ENCODE data around the gene MBP. TPM values are rescaled to one million over a fixed set of nuclear protein-coding genes. Genes with fewer than 3 reads are reported as not detected.
A peak's percentile ranks its signal among the peaks of the same experiment; 100 is the strongest.

MBP gene
- total and polyA plus RNA-seq, 2 donors from 2014 or later = 15.1 to 61.2 TPM

DNA sequence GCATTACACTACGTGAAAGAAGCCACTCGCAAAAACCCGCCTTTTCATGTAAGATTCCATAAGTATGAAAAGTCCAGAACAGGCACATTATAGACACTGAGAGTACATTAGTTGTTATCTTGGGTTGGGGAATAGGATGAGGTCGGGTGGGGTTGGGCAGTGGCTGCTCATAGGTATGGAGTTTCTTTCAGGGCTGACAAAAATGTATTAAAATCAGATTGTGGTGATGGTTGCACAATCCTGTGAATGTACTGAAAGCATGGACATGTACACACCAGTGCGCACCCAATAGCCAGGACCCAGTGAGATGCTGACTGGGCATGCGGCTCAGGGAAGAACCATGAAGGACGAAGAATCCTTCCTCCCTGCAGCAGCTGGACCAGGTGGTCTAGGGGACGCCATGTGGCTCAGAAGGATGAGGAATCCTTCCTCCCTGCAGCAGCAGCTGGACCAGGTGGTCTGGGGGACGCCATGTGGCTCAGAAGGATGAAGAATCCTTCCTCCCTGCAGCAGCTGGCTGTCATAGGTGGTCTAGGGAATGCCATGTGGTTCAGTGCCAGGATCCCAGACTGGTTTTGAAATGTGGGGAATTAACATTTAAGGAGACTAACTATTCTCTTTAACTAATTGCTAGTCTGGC, 50.1 kb downstream of the MBP start:
- no peaks in the 10 kb centered on the region for H3K9me3 ChIP-seq (ENCODE audit: control insufficient read depth in 2 of 3, insufficient read depth in 1 of 3, low read length in 3 of 3)
- H3K4me1 ChIP-seq (ENCODE audit: control insufficient read depth in 2 of 3, insufficient read depth in 2 of 3, low read depth in 1 of 3, low read length in 3 of 3) = peaks cover 0 to 9% (median 8%) of the 10 kb centered on the region in 3 donors
- FAIRE-seq (no peak), DNase-seq (no peak)
- intact Hi-C loops (cut with DNase I) = no loop called here
- H3K36me3 ChIP-seq (ENCODE audit: control insufficient read depth in 2 of 3, insufficient read depth in 3 of 3, low read length in 3 of 3) = no peaks in the 10 kb centered on the region
- H3K9ac ChIP-seq (ENCODE audit: low read length in 3 of 3) = no peak overlapping the region
- TF ChIP-seq, protein P1, sequence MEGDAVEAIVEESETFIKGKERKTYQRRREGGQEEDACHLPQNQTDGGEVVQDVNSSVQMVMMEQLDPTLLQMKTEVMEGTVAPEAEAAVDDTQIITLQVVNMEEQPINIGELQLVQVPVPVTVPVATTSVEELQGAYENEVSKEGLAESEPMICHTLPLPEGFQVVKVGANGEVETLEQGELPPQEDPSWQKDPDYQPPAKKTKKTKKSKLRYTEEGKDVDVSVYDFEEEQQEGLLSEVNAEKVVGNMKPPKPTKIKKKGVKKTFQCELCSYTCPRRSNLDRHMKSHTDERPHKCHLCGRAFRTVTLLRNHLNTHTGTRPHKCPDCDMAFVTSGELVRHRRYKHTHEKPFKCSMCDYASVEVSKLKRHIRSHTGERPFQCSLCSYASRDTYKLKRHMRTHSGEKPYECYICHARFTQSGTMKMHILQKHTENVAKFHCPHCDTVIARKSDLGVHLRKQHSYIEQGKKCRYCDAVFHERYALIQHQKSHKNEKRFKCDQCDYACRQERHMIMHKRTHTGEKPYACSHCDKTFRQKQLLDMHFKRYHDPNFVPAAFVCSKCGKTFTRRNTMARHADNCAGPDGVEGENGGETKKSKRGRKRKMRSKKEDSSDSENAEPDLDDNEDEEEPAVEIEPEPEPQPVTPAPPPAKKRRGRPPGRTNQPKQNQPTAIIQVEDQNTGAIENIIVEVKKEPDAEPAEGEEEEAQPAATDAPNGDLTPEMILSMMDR (IDR thresholded peaks at IDR 0.05; ENCODE audit: borderline replicate concordance, extremely low read depth, insufficient read depth) = no peak
- no peak overlapping the region for H3K4me3 ChIP-seq (ENCODE audit: low read length in 3 of 3)
- no peaks in the 10 kb centered on the region for H3K27me3 ChIP-seq (ENCODE audit: control insufficient read depth, insufficient read depth, low read length)
- peak overlapping the region in 1 of 2 donors; percentile 8 for H3K27ac ChIP-seq (ENCODE audit: low read depth in 2 of 2, low read length in 2 of 2)

DNA sequence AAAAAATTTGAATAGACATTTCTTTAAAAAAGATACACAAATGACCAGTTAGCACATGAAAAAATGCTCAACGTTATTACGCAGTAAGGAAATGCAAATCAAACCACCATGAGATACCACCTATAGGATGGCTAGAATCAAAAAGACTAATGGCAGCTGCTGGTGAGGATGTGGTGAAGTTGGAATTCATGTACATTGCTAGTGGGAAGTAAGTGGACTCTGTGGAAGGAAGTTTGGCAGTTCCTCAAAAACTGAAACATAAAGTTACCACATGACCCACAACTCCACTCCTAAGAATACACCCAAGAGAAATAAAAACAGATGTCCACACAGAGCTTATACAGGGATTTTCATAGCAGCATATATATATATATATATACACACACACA, 51.2 kb downstream of the MBP start:
- intact Hi-C loops (cut with DNase I) = no loop called here
- Histone ChIP-seq H3K9me3 (ENCODE audit: control insufficient read depth in 2 of 3, insufficient read depth in 1 of 3, low read length in 3 of 3) (no peaks in the 10 kb centered on the region), H3K4me1 (ENCODE audit: control insufficient read depth in 2 of 3, insufficient read depth in 2 of 3, low read depth in 1 of 3, low read length in 3 of 3) (peaks cover 0 to 8% (median 4%) of the 10 kb centered on the region in 3 donors), H3K27ac (ENCODE audit: low read depth in 2 of 2, low read length in 2 of 2) (no peak overlapping the region), H3K36me3 (ENCODE audit: control insufficient read depth in 2 of 3, insufficient read depth in 3 of 3, low read length in 3 of 3) (no peaks in the 10 kb centered on the region), H3K4me3 (ENCODE audit: low read length in 3 of 3) (no peak overlapping the region), H3K9ac (ENCODE audit: low read length in 3 of 3) (no peak overlapping the region), H3K27me3 (ENCODE audit: control insufficient read depth, insufficient read depth, low read length) (no peaks in the 10 kb centered on the region)
- no peak for FAIRE-seq
- no peak for DNase-seq
- TF ChIP-seq, protein P1 (IDR thresholded peaks at IDR 0.05; ENCODE audit: borderline replicate concordance, extremely low read depth, insufficient read depth) = no peak

DNA sequence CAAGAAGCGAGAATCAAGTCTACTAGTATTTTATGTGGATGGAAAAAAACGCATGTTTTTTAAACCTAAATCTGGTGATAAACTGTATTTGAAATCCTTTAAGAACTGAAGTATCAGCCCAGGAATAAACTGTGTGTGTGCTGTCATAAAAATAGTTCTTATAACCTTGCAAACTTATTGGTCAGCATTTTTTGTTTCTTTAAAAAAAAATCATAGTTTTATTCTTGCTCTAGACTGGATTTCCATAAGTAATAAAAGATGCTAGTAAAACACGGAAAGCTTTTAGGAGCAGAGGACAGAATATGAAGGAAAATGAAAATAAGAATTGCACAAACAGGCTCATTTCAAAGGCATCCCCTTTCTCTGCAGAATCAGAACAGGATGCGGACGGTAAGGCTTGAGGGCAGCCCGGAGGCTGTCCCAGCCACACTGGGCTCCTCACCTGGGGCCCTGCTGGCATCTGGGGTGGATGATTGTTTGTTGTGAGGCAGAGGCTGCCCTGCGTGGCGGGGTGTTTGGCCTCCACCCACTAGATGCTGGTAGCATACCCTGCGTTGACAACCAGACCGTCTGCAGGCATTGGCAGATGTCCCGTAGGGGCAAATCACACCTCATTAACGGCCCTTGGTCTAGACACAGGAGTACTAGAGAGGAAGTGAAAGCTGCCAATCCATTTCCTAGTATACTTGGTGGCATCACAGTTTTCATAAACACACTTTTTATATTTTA, 52.5 kb downstream of the MBP start:
- Histone ChIP-seq H3K27me3 (ENCODE audit: control insufficient read depth, insufficient read depth, low read length) (no peaks in the 10 kb centered on the region), H3K9ac (ENCODE audit: low read length in 3 of 3) (no peak overlapping the region), H3K9me3 (ENCODE audit: control insufficient read depth in 2 of 3, insufficient read depth in 1 of 3, low read length in 3 of 3) (no peaks in the 10 kb centered on the region), H3K4me3 (ENCODE audit: low read length in 3 of 3) (no peak overlapping the region), H3K4me1 (ENCODE audit: control insufficient read depth in 2 of 3, insufficient read depth in 2 of 3, low read depth in 1 of 3, low read length in 3 of 3) (peaks cover 0 to 8% (median under 1%) of the 10 kb centered on the region in 3 donors), H3K36me3 (ENCODE audit: control insufficient read depth in 2 of 3, insufficient read depth in 3 of 3, low read length in 3 of 3) (no peaks in the 10 kb centered on the region), H3K27ac (ENCODE audit: low read depth in 2 of 2, low read length in 2 of 2) (no peak overlapping the region)
- TF ChIP-seq, protein P1 (IDR thresholded peaks at IDR 0.05; ENCODE audit: borderline replicate concordance, extremely low read depth, insufficient read depth) = no peak
- DNase-seq = no peak
- no peak for FAIRE-seq
- intact Hi-C loops (cut with DNase I) = no loop called here
